Amygdala (tissue), 56 donors: ENCODE data around the gene CEACAM20.
"Not testable (repeated sequence)": the region's sequence is repeated elsewhere in the genome, so short reads cannot be mapped to it uniquely, and the experiment has no call there.

Experiments used
- DNase-seq, 56 donors: peaks; one replicate each; lab custom pipeline; 2025; lab: John Stamatoyannopoulos, UW

CEACAM20 gene

GRCh38 chr19:44499559-44499958, 29.9 kb downstream of the CEACAM20 start:
- no peak for DNase-seq

- DNase-seq = no peak
Observed at GRCh38 chr19:44498988-44499387, 30.5 kb downstream of the CEACAM20 start.

- DNase-seq = no peak
Observed at GRCh38 chr19:44496711-44497110, 32.8 kb downstream of the CEACAM20 start.

- DNase-seq = no peak
Observed at GRCh38 chr19:44476559-44477408, 52.7 kb downstream of the CEACAM20 start.

GRCh38 chr19:44468730-44469129, 60.7 kb downstream of the CEACAM20 start:
- DNase-seq = not testable (repeated sequence)

- not testable (repeated sequence) for DNase-seq
Observed at GRCh38 chr19:44462600-44463286, 66.7 kb downstream of the CEACAM20 start.
